Measurements from ENCODE around the gene ARHGEF17.

The ARHGEF17 gene

DNA sequence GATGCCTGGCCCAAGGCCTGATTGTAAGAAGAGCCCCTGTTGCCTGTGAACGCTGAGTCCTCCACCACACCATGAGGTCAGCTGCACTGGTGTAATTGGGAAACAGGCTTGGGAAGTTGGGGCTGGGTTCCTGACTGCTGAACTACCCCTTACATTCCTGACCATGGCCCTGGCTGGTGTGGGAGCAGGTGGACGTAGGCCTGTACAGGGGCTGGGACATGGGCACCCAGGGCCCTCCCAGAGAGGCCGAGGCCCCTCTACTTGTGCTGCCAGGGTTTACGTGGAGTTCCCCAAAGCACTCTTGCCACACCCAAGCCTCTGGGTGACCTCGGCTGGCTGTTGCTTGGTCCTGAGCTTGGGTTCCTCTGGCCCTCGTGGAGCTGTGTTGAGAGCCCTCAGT is 73.5 kb downstream of the ARHGEF17 start:
- DNase-seq (ENCODE audit: extremely low read depth, low read depth) = no peak
- no peak overlapping the region for H3K4me3 ChIP-seq (replicated peaks; ENCODE audit: low read depth, low read length)
- no peak for TF ChIP-seq CTCF (IDR thresholded peaks at IDR 0.05; ENCODE audit: low read depth, low read length, missing control alignments)

- H3K4me3 ChIP-seq (replicated peaks; ENCODE audit: low read depth, low read length) = no peak overlapping the region
- no peak for DNase-seq (ENCODE audit: extremely low read depth, low read depth)
- no peak for TF ChIP-seq CTCF (IDR thresholded peaks at IDR 0.05; ENCODE audit: low read depth, low read length, missing control alignments)
Observed at GRCh38 chr11:73382183-73382582, 74.1 kb downstream of the ARHGEF17 start.

DNA sequence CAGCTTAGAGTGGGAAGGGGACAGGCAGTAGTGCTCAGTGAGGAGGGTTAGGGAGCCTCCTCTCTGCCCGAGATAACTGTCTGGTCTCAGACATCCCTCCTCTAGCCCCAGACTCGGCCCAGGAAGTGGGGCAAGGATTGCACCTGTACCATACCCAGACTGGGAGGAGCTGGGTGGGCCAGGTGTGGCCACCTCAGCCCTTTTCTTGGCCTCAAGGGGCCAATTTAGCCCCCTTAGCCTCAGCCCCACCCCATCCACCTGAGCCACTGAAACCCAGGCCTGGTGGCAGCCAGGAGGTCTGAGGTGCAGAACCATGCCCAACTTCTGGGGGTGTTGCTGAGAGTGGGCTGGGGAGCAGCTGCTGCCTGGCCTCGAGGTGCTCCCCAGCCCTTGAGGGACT is 74.7 kb downstream of the ARHGEF17 start:
- DNase-seq (ENCODE audit: extremely low read depth, low read depth) = no peak
- no peak for TF ChIP-seq CTCF (IDR thresholded peaks at IDR 0.05; ENCODE audit: low read depth, low read length, missing control alignments)
- H3K4me3 ChIP-seq (replicated peaks; ENCODE audit: low read depth, low read length) = no peak overlapping the region

DNA sequence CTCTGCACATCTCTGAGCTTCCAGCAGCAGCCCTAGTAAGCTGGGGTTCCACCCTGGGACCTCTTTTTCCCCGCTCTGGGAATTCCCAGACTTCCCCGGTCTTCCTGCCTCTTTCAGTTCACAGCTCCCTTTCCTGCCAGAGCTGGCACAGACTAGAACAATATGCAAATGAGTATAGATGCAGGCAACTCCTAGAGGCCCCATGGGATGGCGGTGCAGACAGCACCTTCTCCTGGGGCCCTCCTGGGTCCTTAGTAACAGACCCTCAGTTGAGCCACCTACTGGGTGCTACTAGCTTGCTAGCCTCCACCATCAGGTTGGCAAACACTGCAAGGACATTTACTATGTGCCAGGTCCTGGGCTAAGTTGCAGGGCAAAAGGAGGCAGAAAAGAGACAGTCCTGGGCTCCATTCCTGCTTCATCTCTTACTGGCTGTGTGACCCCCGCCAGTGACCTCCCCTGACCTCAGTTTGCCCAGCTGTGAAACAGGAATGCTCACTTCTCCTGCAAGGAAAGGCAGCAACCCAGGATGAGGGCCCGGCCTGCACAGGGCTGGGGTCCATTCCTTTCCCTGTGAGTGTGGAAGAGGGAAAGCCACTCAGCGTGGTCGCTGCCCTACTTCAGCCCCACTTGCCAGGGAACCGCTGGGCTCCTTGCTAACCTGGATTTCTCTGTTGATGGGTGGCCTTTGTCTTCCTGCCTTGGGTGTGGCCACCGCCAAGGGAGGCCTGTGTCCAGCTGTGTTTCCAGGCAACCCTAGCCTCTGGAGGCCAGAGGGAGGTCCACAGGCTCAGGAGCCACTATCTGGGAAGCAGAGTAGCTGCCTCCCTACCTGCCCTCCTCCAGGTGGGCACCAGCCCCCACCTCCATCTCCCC is 75.4 kb downstream of the ARHGEF17 start:
- DNase-seq (ENCODE audit: extremely low read depth, low read depth) = no peak
- H3K4me3 ChIP-seq (replicated peaks; ENCODE audit: low read depth, low read length) = no peak overlapping the region
- no peak for TF ChIP-seq CTCF (IDR thresholded peaks at IDR 0.05; ENCODE audit: low read depth, low read length, missing control alignments)

GRCh38 chr11:73384125-73384441 is 76.0 kb downstream of the ARHGEF17 start:
- no peak for TF ChIP-seq CTCF (IDR thresholded peaks at IDR 0.05; ENCODE audit: low read depth, low read length, missing control alignments)
- H3K4me3 ChIP-seq (replicated peaks; ENCODE audit: low read depth, low read length) = no peak overlapping the region
- DNase-seq (ENCODE audit: extremely low read depth, low read depth) = no peak

DNA sequence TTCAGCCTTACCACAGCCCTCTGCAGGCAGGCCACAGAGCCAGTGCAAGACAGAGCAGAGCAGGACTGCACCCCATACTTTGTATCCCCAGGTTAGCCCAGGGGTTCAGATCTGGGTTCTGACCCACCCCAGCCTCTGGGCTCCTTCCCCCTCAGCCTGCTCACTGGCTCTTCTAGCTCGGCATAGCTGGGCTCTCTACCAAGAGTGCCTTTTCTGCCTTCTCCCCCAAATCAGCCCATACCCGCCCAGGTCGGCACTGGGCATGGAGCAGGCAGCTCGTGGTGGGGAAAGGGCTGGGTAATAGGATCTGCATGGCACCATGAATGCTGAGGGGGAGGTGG is 76.4 kb downstream of the ARHGEF17 start:
- no peak for DNase-seq (ENCODE audit: extremely low read depth, low read depth)

More for the DNA sequence above, 76.4 kb downstream of the ARHGEF17 start:
- TF ChIP-seq CTCF (IDR thresholded peaks at IDR 0.05; ENCODE audit: low read depth, low read length, missing control alignments) = no peak
- H3K4me3 ChIP-seq (replicated peaks; ENCODE audit: low read depth, low read length) = no peak overlapping the region
